ENCODE data around the gene KCNJ1.

DNA sequence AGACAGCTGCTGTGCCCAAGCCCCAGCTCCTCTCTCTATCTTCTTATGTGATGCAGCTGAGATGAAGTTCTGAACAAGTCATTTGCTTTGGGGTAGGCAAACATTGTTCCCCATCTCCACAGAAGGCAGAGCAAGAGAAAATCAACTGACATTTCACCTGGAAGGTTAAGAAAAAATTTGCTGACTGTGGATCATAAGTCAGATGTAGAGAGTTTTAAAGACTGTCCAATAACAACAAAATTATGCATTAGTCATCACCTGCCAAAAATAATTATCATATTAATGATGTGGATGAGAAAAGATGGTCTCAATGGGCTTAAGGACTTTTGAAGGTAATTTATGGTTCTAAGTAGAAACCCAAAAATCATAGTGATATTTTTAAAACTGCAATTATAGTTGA lies 59.2 kb downstream of the KCNJ1 start:
- TF ChIP-seq EP300 (IDR thresholded peaks at IDR 0.05), result no peak
- TF ChIP-seq CTCF (IDR thresholded peaks at IDR 0.05), result no peak
- TF ChIP-seq POLR2AphosphoS5 (IDR thresholded peaks at IDR 0.05), result no peak
- TF ChIP-seq POLR2A (IDR thresholded peaks at IDR 0.05; ENCODE audit: low read depth), result no peak
